ENCODE measurements around the gene ARID5B. TPM values are rescaled to one million over a fixed set of nuclear protein-coding genes. Genes with fewer than 3 reads are reported as not detected.

The ARID5B gene
- total and polyA plus RNA-seq, 2 of the 4 experiments (the other 2 are of a cell fraction), result 41.0 to 125 TPM

DNA sequence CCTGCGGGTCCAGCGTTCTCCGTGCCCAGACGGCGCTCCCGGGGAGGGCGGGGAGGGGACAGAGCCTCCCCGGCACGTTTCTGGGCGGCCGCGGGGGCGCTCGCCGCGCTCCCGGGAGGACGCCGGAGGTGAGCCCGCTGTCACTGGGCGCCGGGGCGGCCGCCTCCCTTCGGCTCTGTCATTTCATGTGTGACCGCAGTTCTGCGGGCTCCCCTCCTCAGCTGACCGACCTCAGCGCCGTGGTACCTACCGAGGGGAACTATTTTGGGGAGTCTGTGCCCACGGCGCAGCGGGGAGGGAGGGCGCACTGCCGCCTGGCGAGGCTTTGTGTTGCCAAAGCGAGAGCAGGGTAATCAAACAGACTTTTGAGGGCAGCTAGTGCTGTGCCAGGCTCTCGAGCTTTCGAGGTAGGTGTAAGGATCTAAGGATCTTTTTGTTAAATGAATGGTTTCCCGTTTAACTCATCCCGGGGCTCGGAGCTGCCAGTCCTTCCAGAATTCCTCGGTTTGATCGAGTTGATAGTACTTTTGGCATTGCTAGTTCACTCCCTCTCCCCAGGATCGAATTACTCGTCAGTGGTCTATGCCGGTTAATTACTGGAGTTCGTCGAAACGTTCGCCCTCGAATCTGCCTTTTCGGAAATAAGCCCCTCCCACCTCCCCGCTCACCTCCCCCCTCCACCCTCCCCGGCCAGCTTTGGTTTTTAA lies 1.9 kb downstream of the ARID5B start (continued):
- TF ChIP-seq RFX5 (IDR thresholded peaks at IDR 0.05; ENCODE audit: low read depth, low read length) (no peak), NFE2L2 (IDR thresholded peaks at IDR 0.05; ENCODE audit: low read depth, low read length) (no peak), MXI1 (IDR thresholded peaks at IDR 0.05; ENCODE audit: borderline replicate concordance, low read depth, low read length) (peak; percentile 60; the same call in 1 of the 2 replicates)

DNA sequence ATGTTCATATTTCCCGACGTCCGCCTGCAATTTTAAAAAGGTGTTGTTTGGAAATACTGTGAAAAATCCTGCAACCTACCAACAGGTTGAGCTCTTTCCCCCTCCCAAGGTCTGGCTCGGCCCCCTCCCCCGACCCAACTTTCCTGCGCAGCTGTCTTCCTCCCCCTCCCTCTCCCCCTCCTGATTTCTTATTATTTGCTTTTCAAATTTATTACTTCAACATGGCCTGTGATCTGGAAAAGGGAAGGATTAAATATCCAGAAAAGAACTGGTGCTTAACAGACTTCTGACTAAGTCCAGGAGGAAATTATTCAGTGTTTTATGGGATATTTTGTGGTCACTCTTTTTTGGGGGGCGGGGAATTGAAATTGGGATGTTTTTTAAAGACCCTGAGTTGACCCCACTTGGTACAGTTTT lies 2.4 kb downstream of the ARID5B start:
- peak overlapping the region; percentile 20; the same call in 1 of the 2 replicates for H4K5ac ChIP-seq (ENCODE audit: low read depth, low read length)
- H2AK9ac ChIP-seq (replicated peaks; ENCODE audit: low read depth, low read length, poor library complexity), result no peak overlapping the region
- H2AFZ ChIP-seq (replicated peaks; ENCODE audit: low read length, poor library complexity), result no peak overlapping the region
- no peak overlapping the region for H4K91ac ChIP-seq (ENCODE audit: insufficient read depth, low read depth, low read length)
- H3K27me3 ChIP-seq (ENCODE audit: control insufficient read depth, insufficient read depth, low read length), result no peaks in the 10 kb centered on the region
- H3K56ac ChIP-seq (ENCODE audit: extremely low read depth, insufficient read depth, low read length), result peak overlapping the region; percentile 32; the same call in 1 of the 2 replicates
- H2BK5ac ChIP-seq (ENCODE audit: low read depth, low read length, poor library complexity, severe bottlenecking), result peak overlapping the region; percentile 62
- TF ChIP-seq MAFK (IDR thresholded peaks at IDR 0.05; ENCODE audit: low read depth, low read length) (no peak), RCOR1 (IDR thresholded peaks at IDR 0.05; ENCODE audit: insufficient replicate concordance, low read length) (no peak), FOS (IDR thresholded peaks at IDR 0.05; ENCODE audit: low read depth, low read length) (no peak), CEBPB (IDR thresholded peaks at IDR 0.05; ENCODE audit: low read depth, low read length) (no peak), CHD1 (IDR thresholded peaks at IDR 0.05; ENCODE audit: low read depth, low read length) (no peak)
- TF ChIP-seq, protein P1, sequence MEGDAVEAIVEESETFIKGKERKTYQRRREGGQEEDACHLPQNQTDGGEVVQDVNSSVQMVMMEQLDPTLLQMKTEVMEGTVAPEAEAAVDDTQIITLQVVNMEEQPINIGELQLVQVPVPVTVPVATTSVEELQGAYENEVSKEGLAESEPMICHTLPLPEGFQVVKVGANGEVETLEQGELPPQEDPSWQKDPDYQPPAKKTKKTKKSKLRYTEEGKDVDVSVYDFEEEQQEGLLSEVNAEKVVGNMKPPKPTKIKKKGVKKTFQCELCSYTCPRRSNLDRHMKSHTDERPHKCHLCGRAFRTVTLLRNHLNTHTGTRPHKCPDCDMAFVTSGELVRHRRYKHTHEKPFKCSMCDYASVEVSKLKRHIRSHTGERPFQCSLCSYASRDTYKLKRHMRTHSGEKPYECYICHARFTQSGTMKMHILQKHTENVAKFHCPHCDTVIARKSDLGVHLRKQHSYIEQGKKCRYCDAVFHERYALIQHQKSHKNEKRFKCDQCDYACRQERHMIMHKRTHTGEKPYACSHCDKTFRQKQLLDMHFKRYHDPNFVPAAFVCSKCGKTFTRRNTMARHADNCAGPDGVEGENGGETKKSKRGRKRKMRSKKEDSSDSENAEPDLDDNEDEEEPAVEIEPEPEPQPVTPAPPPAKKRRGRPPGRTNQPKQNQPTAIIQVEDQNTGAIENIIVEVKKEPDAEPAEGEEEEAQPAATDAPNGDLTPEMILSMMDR (conservative IDR thresholded peaks at IDR 0.05; ENCODE audit: low read depth, low read length), result no peak
- TF ChIP-seq, protein P2, sequence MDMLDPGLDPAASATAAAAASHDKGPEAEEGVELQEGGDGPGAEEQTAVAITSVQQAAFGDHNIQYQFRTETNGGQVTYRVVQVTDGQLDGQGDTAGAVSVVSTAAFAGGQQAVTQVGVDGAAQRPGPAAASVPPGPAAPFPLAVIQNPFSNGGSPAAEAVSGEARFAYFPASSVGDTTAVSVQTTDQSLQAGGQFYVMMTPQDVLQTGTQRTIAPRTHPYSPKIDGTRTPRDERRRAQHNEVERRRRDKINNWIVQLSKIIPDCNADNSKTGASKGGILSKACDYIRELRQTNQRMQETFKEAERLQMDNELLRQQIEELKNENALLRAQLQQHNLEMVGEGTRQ (IDR thresholded peaks at IDR 0.05; ENCODE audit: low read depth, low read length), result no peak
- H3K4me2 ChIP-seq (ENCODE audit: low read depth, low read length), result peak overlapping the region; percentile 92
- in situ Hi-C loops (cut with MboI; ENCODE audit: low sequenced_read_pairs), result loop anchor here (5.0 to 10.0 kb wide), 2 partner anchors 148 to 331 kb away; no protein-coding TSS in a partner anchor
- BruUV-seq (replicated peaks), result no TSS peak
- no peak for ATAC-seq (ENCODE audit: low read depth)
- no peak overlapping the region for H3K14ac ChIP-seq (replicated peaks; ENCODE audit: low read depth, low read length)
- intact Hi-C loops (cut with micrococcal nuclease), result loop anchor here (1.0 to 10.0 kb wide), 11 partner anchors 35 to 1087 kb away; partner anchors contain the start of gene TMEM26
- dilution Hi-C loops (cut with HindIII; ENCODE audit: low sequenced_read_pairs, unreplicated experiment), result no loop called here
- peak overlapping the region; percentile 45 to 81; a peak in 2 of 4 replicates for H4K8ac ChIP-seq (ENCODE audit: low read depth in 2 of 2, low read length in 2 of 2)
- H3K23ac ChIP-seq (ENCODE audit: low read depth, low read length), result no peak overlapping the region
- H3K9me1 ChIP-seq (ENCODE audit: insufficient read depth, low read length), result peaks cover 4% of the 10 kb centered on the region; the same call in 1 of the 2 replicates
- H3K79me1 ChIP-seq (ENCODE audit: low read depth in 1 of 2, low read length in 2 of 2), result peaks cover 7 to 37% of the 10 kb centered on the region in 2 experiments; a peak in 3 of 4 replicates
- peak overlapping the region; percentile 60 for H3K4me3 ChIP-seq (ENCODE audit: insufficient read depth, low read depth, low read length)
- ChIA-PET CTCF (interaction anchor here (1.4 kb wide), 1 partner anchor 35 kb away, joined by 4 read pairs; no protein-coding TSS in a partner anchor), POLR2A (ENCODE audit: unreplicated experiment) (interaction anchor here (0.5 to 1.3 kb wide), 10 partner anchors 16 to 1242 kb away, joined by 3 to 12 read pairs (median 4); no protein-coding TSS in a partner anchor)
- H2AK5ac ChIP-seq (ENCODE audit: low read depth, low read length), result no peak overlapping the region
- no peak overlapping the region for H2BK15ac ChIP-seq (ENCODE audit: low read depth, low read length)
- H3K18ac ChIP-seq (ENCODE audit: low read depth, low read length), result peak overlapping the region; percentile 30; the same call in 1 of the 2 replicates
- H3K36me3 ChIP-seq (ENCODE audit: control insufficient read depth, insufficient read depth, low read length), result peaks cover 4% of the 10 kb centered on the region; the same call in 1 of the 2 replicates
- H3K9me3 ChIP-seq (ENCODE audit: control insufficient read depth, insufficient read depth, low read length), result no peaks in the 10 kb centered on the region
- H3K4me1 ChIP-seq (ENCODE audit: control insufficient read depth, insufficient read depth, low read length), result peaks cover 4% of the 10 kb centered on the region
- no peak overlapping the region for H2BK20ac ChIP-seq (ENCODE audit: low read depth, low read length)
- WGBS, 2 experiments (ENCODE audit: extremely low coverage in 2 of 2, insufficient read length in 1 of 2), result no CpG with 5 or more reads among the region's 7 CpGs
- peak overlapping the region; percentile 99 for H3K27ac ChIP-seq (ENCODE audit: insufficient read depth, low read length)
- no peak overlapping the region for H3K4ac ChIP-seq (ENCODE audit: low read depth, low read length)
- peaks cover 26% of the 10 kb centered on the region; the same call in 1 of the 2 replicates for H4K20me1 ChIP-seq (ENCODE audit: insufficient read depth, low read length)
- DNase-seq, result peak; percentile 19
- peak overlapping the region; percentile 57; the same call in 1 of the 2 replicates for H2BK120ac ChIP-seq (ENCODE audit: low read depth, low read length)
- peak overlapping the region; percentile 83 for H3K9ac ChIP-seq (ENCODE audit: low read depth, low read length)
